ENCODE results near the gene MMP17. TPM values are rescaled to one million over a fixed set of nuclear protein-coding genes. Genes with fewer than 3 reads are reported as not detected.

The MMP17 gene
- polyA plus RNA-seq, 3 donors: 2.8 to 78.3 (median 3.0) TPM

DNA sequence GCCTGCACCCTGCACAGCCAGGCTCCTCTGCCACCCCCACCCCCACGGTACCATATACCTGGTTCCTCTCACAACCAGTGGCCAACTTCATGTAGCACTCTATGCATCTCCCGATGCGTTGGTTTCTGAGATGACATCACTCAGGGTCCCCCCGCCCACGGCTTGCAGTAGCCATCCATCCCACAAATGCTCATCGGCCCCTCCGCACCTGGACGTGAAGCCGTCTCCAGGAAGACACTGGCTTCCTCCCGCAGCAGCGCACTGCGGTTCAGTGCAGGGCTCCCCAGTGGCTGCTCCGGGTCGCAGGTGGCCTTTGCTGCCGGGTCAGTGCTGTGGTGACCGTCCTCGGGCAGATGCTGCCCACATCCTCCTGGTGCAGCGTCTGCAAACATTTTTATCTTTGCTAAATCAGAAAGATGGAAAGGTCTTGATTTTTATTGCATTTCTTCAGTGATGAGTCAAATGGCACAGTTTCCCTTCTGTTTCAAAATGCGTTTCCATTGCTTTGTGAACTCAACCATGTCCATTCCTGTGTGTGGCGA lies 27.5 kb upstream of the MMP17 start:
- TF ChIP-seq, protein P1, sequence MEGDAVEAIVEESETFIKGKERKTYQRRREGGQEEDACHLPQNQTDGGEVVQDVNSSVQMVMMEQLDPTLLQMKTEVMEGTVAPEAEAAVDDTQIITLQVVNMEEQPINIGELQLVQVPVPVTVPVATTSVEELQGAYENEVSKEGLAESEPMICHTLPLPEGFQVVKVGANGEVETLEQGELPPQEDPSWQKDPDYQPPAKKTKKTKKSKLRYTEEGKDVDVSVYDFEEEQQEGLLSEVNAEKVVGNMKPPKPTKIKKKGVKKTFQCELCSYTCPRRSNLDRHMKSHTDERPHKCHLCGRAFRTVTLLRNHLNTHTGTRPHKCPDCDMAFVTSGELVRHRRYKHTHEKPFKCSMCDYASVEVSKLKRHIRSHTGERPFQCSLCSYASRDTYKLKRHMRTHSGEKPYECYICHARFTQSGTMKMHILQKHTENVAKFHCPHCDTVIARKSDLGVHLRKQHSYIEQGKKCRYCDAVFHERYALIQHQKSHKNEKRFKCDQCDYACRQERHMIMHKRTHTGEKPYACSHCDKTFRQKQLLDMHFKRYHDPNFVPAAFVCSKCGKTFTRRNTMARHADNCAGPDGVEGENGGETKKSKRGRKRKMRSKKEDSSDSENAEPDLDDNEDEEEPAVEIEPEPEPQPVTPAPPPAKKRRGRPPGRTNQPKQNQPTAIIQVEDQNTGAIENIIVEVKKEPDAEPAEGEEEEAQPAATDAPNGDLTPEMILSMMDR (IDR thresholded peaks at IDR 0.05): no peak
- no peak overlapping the region for H3K4me3 Mint-ChIP-seq
- H3K27ac ChIP-seq (ENCODE audit: low read depth in 1 of 2, low read length in 2 of 2): no peak overlapping the region
- H3K36me3 Mint-ChIP-seq: peaks cover 53 to 68% of the 10 kb centered on the region in 2 donors
- intact Hi-C loops (cut with micrococcal nuclease): no loop called here
- H3K9me3 Mint-ChIP-seq: peaks cover 0 to 4% (median 0%) of the 10 kb centered on the region in 7 donors
- no peak overlapping the region for H3K9ac ChIP-seq (ENCODE audit: insufficient read depth, low read length, poor library complexity, severe bottlenecking)
- no peak for DNase-seq
- no peaks in the 10 kb centered on the region for H3K27me3 ChIP-seq (ENCODE audit: control insufficient read depth in 2 of 2, insufficient read depth in 2 of 2, low read length in 2 of 2)
- no peak overlapping the region for H3K4me3 ChIP-seq (replicated peaks in 1 of 3; ENCODE audit: low read depth in 2 of 3, low read length in 3 of 3)
- no peak overlapping the region for H3K4me2 ChIP-seq (replicated peaks; ENCODE audit: extremely low read depth, low read length, poor library complexity, severe bottlenecking)
- no peak overlapping the region for H2AFZ ChIP-seq (ENCODE audit: insufficient read depth, low read depth, low read length, poor library complexity, severe bottlenecking)
- peak overlapping the region in 1 of 7 donors; percentile 1 for H3K27ac Mint-ChIP-seq
- H3K9me3 ChIP-seq (replicated peaks in 1 of 2; ENCODE audit: control insufficient read depth in 1 of 2, insufficient read depth in 1 of 2, low read length in 2 of 2): no peaks in the 10 kb centered on the region
- peaks cover 51 to 67% of the 10 kb centered on the region in 2 donors for H3K36me3 ChIP-seq (replicated peaks in 1 of 2; ENCODE audit: control insufficient read depth in 1 of 2, insufficient read depth in 2 of 2, low read length in 2 of 2)
- WGBS (ENCODE audit: insufficient coverage): 91% methylated on average over 16 of the region's 20 CpGs
- H3K4me1 ChIP-seq (ENCODE audit: control insufficient read depth in 1 of 2, insufficient read depth in 2 of 2, low read length in 2 of 2): peaks cover 26 to 27% of the 10 kb centered on the region in 2 donors
- peaks cover 0 to 7% (median 2%) of the 10 kb centered on the region in 3 donors for H3K27me3 Mint-ChIP-seq (ENCODE audit: low read depth in 3 of 3)
- peaks cover 26% of the 10 kb centered on the region for H3K4me1 Mint-ChIP-seq
- H4K20me1 ChIP-seq (ENCODE audit: insufficient read depth, low read length): no peaks in the 10 kb centered on the region
- no peaks in the 10 kb centered on the region for H3K79me2 ChIP-seq (ENCODE audit: insufficient read depth, low read length)

DNA sequence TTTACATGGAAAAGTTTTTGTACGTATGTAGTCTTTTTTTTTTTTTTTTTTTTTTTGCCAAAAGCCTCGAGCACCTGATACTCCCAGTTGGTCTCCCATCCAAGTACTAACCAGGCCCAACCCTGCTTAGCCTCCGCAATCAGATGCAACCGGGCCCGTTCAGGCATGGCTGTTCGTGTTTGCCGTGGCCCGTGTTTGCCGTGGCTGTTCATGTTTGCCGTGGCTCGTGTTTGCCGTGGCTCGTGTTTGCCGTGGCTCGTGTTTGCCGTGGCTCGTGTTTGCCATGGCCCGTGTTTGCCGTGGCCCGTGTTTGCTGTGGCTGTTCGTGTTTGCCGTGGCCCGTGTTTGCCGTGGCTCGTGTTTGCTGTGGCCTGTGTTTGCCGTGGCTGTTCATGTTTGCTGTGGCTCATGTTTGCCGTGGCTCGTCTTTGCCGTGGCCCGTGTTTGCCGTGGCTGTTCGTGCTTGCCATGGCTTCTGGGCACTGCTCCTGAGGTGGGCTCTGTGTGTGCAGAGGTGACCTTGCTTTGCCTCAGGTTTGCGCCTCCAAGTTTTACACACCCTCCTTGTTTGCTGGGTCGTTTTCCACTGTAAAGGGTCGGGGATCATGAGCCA lies 26.8 kb upstream of the MMP17 start:
- no peak overlapping the region for H3K4me3 ChIP-seq (replicated peaks in 1 of 3; ENCODE audit: low read depth in 2 of 3, low read length in 3 of 3)
- peaks cover 0 to 4% (median 0%) of the 10 kb centered on the region in 7 donors for H3K9me3 Mint-ChIP-seq
- TF ChIP-seq, protein P1 (IDR thresholded peaks at IDR 0.05): no peak
- H3K27me3 ChIP-seq (ENCODE audit: control insufficient read depth in 2 of 2, insufficient read depth in 2 of 2, low read length in 2 of 2): no peaks in the 10 kb centered on the region
- H3K27ac Mint-ChIP-seq: no peak overlapping the region
- WGBS (ENCODE audit: insufficient coverage): 91% methylated on average over 21 of the region's 35 CpGs
- H3K4me2 ChIP-seq (replicated peaks; ENCODE audit: extremely low read depth, low read length, poor library complexity, severe bottlenecking): no peak overlapping the region
- H3K9ac ChIP-seq (ENCODE audit: insufficient read depth, low read length, poor library complexity, severe bottlenecking): no peak overlapping the region
- peaks cover 48 to 63% of the 10 kb centered on the region in 2 donors for H3K36me3 ChIP-seq (replicated peaks in 1 of 2; ENCODE audit: control insufficient read depth in 1 of 2, insufficient read depth in 2 of 2, low read length in 2 of 2)
- H3K36me3 Mint-ChIP-seq: peaks cover 49 to 64% of the 10 kb centered on the region in 2 donors
- H2AFZ ChIP-seq (ENCODE audit: insufficient read depth, low read depth, low read length, poor library complexity, severe bottlenecking): no peak overlapping the region
- H3K27ac ChIP-seq (ENCODE audit: low read depth in 1 of 2, low read length in 2 of 2): no peak overlapping the region
- no peaks in the 10 kb centered on the region for H3K9me3 ChIP-seq (replicated peaks in 1 of 2; ENCODE audit: control insufficient read depth in 1 of 2, insufficient read depth in 1 of 2, low read length in 2 of 2)
- no peak overlapping the region for H3K4me3 Mint-ChIP-seq
- intact Hi-C loops (cut with micrococcal nuclease): no loop called here
- peaks cover 0 to 7% (median 0%) of the 10 kb centered on the region in 3 donors for H3K27me3 Mint-ChIP-seq (ENCODE audit: low read depth in 3 of 3)
- H3K4me1 ChIP-seq (ENCODE audit: control insufficient read depth in 1 of 2, insufficient read depth in 2 of 2, low read length in 2 of 2): peaks cover 32 to 33% of the 10 kb centered on the region in 2 donors
- H4K20me1 ChIP-seq (ENCODE audit: insufficient read depth, low read length): no peaks in the 10 kb centered on the region
- H3K4me1 Mint-ChIP-seq: peaks cover 27% of the 10 kb centered on the region
- no peak for DNase-seq
- no peaks in the 10 kb centered on the region for H3K79me2 ChIP-seq (ENCODE audit: insufficient read depth, low read length)
